ENCODE measurements around the gene PPM1L. TPM values are rescaled to one million over a fixed set of nuclear protein-coding genes. Genes with fewer than 3 reads are reported as not detected.

Gene PPM1L
- polyA plus RNA-seq, 3 donors, result 5.5 to 9.9 (median 7.8) TPM

DNA sequence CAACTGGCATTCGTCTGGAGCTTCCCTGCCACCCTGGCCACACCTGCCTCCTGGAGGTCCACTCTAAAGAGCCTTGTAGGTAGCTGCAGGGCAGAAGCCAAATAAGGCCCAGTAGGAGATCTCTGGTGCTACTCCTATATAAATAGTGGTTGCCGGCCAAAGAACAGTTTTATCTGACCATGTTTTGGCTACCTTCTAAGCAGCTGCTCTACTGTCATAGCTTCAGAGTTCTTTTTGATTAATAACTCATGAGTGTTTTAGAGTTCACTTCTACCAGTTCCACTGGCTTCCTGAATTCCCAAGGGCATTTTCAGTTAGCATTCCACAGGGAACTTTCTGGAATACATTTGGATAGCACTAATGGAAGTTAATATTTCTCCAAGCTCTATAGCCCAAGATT is 194.5 kb downstream of the PPM1L start:
- TF ChIP-seq, protein P1, sequence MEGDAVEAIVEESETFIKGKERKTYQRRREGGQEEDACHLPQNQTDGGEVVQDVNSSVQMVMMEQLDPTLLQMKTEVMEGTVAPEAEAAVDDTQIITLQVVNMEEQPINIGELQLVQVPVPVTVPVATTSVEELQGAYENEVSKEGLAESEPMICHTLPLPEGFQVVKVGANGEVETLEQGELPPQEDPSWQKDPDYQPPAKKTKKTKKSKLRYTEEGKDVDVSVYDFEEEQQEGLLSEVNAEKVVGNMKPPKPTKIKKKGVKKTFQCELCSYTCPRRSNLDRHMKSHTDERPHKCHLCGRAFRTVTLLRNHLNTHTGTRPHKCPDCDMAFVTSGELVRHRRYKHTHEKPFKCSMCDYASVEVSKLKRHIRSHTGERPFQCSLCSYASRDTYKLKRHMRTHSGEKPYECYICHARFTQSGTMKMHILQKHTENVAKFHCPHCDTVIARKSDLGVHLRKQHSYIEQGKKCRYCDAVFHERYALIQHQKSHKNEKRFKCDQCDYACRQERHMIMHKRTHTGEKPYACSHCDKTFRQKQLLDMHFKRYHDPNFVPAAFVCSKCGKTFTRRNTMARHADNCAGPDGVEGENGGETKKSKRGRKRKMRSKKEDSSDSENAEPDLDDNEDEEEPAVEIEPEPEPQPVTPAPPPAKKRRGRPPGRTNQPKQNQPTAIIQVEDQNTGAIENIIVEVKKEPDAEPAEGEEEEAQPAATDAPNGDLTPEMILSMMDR (IDR thresholded peaks at IDR 0.05), result no peak
- intact Hi-C loops (cut with micrococcal nuclease), result loop anchor here in 1 of 2 donors (10.0 kb wide), 3 partner anchors 134 to 474 kb away; no protein-coding TSS in a partner anchor
- no peak for DNase-seq
- Mint-ChIP-seq H3K4me1 (no peaks in the 10 kb centered on the region), H3K9me3 (no peaks in the 10 kb centered on the region), H3K27ac (no peak overlapping the region), H3K4me3 (no peak overlapping the region), H3K27me3 (ENCODE audit: low read depth in 3 of 3) (no peaks in the 10 kb centered on the region), H3K36me3 (no peaks in the 10 kb centered on the region)
- no peaks in the 10 kb centered on the region for H3K9me3 ChIP-seq (replicated peaks in 1 of 2; ENCODE audit: control insufficient read depth in 1 of 2, insufficient read depth in 1 of 2, low read length in 2 of 2)
- H2AFZ ChIP-seq (ENCODE audit: insufficient read depth, low read depth, low read length, poor library complexity, severe bottlenecking), result no peak overlapping the region
- H3K36me3 ChIP-seq (replicated peaks in 1 of 2; ENCODE audit: control insufficient read depth in 1 of 2, insufficient read depth in 2 of 2, low read length in 2 of 2), result no peaks in the 10 kb centered on the region
- no peaks in the 10 kb centered on the region for H3K79me2 ChIP-seq (ENCODE audit: insufficient read depth, low read length)
- no peak overlapping the region for H3K4me2 ChIP-seq (replicated peaks; ENCODE audit: extremely low read depth, low read length, poor library complexity, severe bottlenecking)
- H3K4me1 ChIP-seq (ENCODE audit: control insufficient read depth in 1 of 2, insufficient read depth in 2 of 2, low read length in 2 of 2), result no peaks in the 10 kb centered on the region
- no peak overlapping the region for H3K27ac ChIP-seq (ENCODE audit: low read depth in 1 of 2, low read length in 2 of 2)
- no peaks in the 10 kb centered on the region for H3K27me3 ChIP-seq (ENCODE audit: control insufficient read depth in 2 of 2, insufficient read depth in 2 of 2, low read length in 2 of 2)
- no peak overlapping the region for H3K4me3 ChIP-seq (replicated peaks in 1 of 3; ENCODE audit: low read depth in 2 of 3, low read length in 3 of 3)
- no peaks in the 10 kb centered on the region for H4K20me1 ChIP-seq (ENCODE audit: insufficient read depth, low read length)
- H3K9ac ChIP-seq (ENCODE audit: insufficient read depth, low read length, poor library complexity, severe bottlenecking), result no peak overlapping the region
- WGBS (ENCODE audit: insufficient coverage), result 60% methylated on average over 1 of the region's 2 CpGs

- Mint-ChIP-seq H3K4me1 (no peaks in the 10 kb centered on the region), H3K9me3 (no peaks in the 10 kb centered on the region), H3K4me3 (no peak overlapping the region), H3K36me3 (no peaks in the 10 kb centered on the region), H3K27ac (no peak overlapping the region), H3K27me3 (ENCODE audit: low read depth in 3 of 3) (no peaks in the 10 kb centered on the region)
- Histone ChIP-seq H3K27ac (ENCODE audit: low read depth in 1 of 2, low read length in 2 of 2) (no peak overlapping the region), H3K27me3 (ENCODE audit: control insufficient read depth in 2 of 2, insufficient read depth in 2 of 2, low read length in 2 of 2) (no peaks in the 10 kb centered on the region), H3K4me3 (replicated peaks in 1 of 3; ENCODE audit: low read depth in 2 of 3, low read length in 3 of 3) (no peak overlapping the region), H3K79me2 (ENCODE audit: insufficient read depth, low read length) (no peaks in the 10 kb centered on the region), H3K9ac (ENCODE audit: insufficient read depth, low read length, poor library complexity, severe bottlenecking) (no peak overlapping the region), H4K20me1 (ENCODE audit: insufficient read depth, low read length) (no peaks in the 10 kb centered on the region), H3K9me3 (replicated peaks in 1 of 2; ENCODE audit: control insufficient read depth in 1 of 2, insufficient read depth in 1 of 2, low read length in 2 of 2) (no peaks in the 10 kb centered on the region), H3K36me3 (replicated peaks in 1 of 2; ENCODE audit: control insufficient read depth in 1 of 2, insufficient read depth in 2 of 2, low read length in 2 of 2) (no peaks in the 10 kb centered on the region), H3K4me2 (replicated peaks; ENCODE audit: extremely low read depth, low read length, poor library complexity, severe bottlenecking) (no peak overlapping the region), H2AFZ (ENCODE audit: insufficient read depth, low read depth, low read length, poor library complexity, severe bottlenecking) (no peak overlapping the region), H3K4me1 (ENCODE audit: control insufficient read depth in 1 of 2, insufficient read depth in 2 of 2, low read length in 2 of 2) (no peaks in the 10 kb centered on the region)
- WGBS (ENCODE audit: insufficient coverage), result no CpG with 5 or more reads among the region's 2 CpGs
- TF ChIP-seq, protein P1 (IDR thresholded peaks at IDR 0.05), result no peak
- intact Hi-C loops (cut with micrococcal nuclease), result loop anchor here in 1 of 2 donors (10.0 kb wide), 3 partner anchors 134 to 474 kb away; no protein-coding TSS in a partner anchor
- no peak for DNase-seq
Measured at GRCh38 chr3:160950954-160951353, 194.9 kb downstream of the PPM1L start.
